IPS DF 19.7 (cell line): Measurements from ENCODE around the gene HYAL1.
"Not testable (repeated sequence)": the region's sequence is repeated elsewhere in the genome, so short reads cannot be mapped to it uniquely, and the experiment has no call there.

Source experiments
- DNase-seq: peaks from one replicate; pipeline ENCODE4 v3.0.0-alpha.2; 2013; ENCODE audit warnings: low read depth, low spot score

HYAL1 gene

GRCh38 chr3:50294492-50295403, 8.6 kb downstream of the HYAL1 start:
- no peak for DNase-seq

- DNase-seq: no peak
Observed at GRCh38 chr3:50294089-50294488, 9.3 kb downstream of the HYAL1 start.

GRCh38 chr3:50293079-50293801, 10.1 kb downstream of the HYAL1 start:
- no peak for DNase-seq

GRCh38 chr3:50292159-50293078, 11.0 kb downstream of the HYAL1 start, which contains the start of gene IFRD2:
TSS of gene IFRD2 (minus strand) at chr3:50292429. CDS start at chr3:50292274, 155 bp downstream.
- DNase-seq: peak; percentile 94

- no peak for DNase-seq
Observed at GRCh38 chr3:50290161-50290641, 13.2 kb downstream of the HYAL1 start.

GRCh38 chr3:50289130-50289529, 14.2 kb downstream of the HYAL1 start:
- no peak for DNase-seq

- no peak for DNase-seq
Observed at GRCh38 chr3:50288387-50289007, 14.9 kb downstream of the HYAL1 start.

GRCh38 chr3:50287262-50287661, 16.1 kb downstream of the HYAL1 start:
- no peak for DNase-seq

GRCh38 chr3:50286322-50287227, 16.8 kb downstream of the HYAL1 start:
- no peak for DNase-seq

- DNase-seq: not testable (repeated sequence)
Observed at GRCh38 chr3:50284121-50284520, 19.3 kb downstream of the HYAL1 start.

GRCh38 chr3:50279255-50280016, 23.9 kb downstream of the HYAL1 start:
- DNase-seq: no peak

- no peak for DNase-seq
Observed at GRCh38 chr3:50278880-50279224, 24.5 kb downstream of the HYAL1 start, which contains the start of gene LSMEM2. TSS of gene LSMEM2 (plus strand) at chr3:50279087. CDS start at chr3:50279114, 27 bp downstream.

- no peak for DNase-seq
Observed at GRCh38 chr3:50278123-50278879, 25.1 kb downstream of the HYAL1 start.

GRCh38 chr3:50276762-50277101, 26.6 kb downstream of the HYAL1 start:
- no peak for DNase-seq

GRCh38 chr3:50275996-50276761, 27.2 kb downstream of the HYAL1 start:
- DNase-seq: no peak

GRCh38 chr3:50275141-50275995, 28.0 kb downstream of the HYAL1 start:
- no peak for DNase-seq
